LNCAP (cell line): ENCODE data around the gene RPS3.

Source experiments
- TF ChIP-seq, protein P1 (sequence below): fragments of 450-650 bp; IDR thresholded peaks from 2 replicates; pipeline ENCODE4 v1.5.1; 2017; ENCODE audit warnings: mild to moderate bottlenecking

The RPS3 gene

GRCh38 chr11:75399344-75400145 is at the start of gene RPS3:
Gene RPS3 (plus strand): TSS chr11:75399518. CDS start chr11:75399548, 30 bp downstream.
- TF ChIP-seq, protein P1, sequence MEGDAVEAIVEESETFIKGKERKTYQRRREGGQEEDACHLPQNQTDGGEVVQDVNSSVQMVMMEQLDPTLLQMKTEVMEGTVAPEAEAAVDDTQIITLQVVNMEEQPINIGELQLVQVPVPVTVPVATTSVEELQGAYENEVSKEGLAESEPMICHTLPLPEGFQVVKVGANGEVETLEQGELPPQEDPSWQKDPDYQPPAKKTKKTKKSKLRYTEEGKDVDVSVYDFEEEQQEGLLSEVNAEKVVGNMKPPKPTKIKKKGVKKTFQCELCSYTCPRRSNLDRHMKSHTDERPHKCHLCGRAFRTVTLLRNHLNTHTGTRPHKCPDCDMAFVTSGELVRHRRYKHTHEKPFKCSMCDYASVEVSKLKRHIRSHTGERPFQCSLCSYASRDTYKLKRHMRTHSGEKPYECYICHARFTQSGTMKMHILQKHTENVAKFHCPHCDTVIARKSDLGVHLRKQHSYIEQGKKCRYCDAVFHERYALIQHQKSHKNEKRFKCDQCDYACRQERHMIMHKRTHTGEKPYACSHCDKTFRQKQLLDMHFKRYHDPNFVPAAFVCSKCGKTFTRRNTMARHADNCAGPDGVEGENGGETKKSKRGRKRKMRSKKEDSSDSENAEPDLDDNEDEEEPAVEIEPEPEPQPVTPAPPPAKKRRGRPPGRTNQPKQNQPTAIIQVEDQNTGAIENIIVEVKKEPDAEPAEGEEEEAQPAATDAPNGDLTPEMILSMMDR = no peak

DNA sequence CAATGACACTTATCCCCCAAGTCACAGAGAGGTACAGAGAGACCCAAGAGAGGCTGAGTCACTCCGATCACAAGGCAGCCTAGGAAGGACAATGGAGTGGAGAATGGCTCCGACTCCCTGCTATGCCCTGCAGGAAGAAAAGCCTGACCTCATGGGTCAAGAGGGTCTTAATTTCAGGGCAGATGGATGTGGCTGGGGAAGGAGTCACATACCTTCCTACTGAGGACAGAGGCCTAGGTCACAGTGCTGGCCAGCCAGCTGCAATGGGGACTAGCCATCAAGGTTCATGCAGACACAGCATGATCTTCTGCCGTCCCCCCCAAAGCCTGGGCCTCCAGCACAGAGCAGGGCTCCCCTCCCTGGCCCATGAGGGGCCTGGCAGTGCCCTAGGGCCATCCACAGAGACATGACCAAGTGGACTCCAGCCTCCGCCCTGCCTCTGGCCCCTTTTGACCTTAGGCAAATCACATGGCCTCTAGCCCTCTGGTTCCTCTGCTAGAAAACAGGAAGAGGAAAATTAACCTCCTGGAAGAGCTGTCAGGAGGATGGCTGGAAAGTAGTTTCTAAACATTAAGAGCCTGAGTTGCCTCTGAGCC is 49.7 kb upstream of the RPS3 start:
- TF ChIP-seq, protein P1 = no peak

- TF ChIP-seq, protein P1 = no peak
Observed at GRCh38 chr11:75350122-75350742, 49.1 kb upstream of the RPS3 start.

- TF ChIP-seq, protein P1 = no peak
Observed at GRCh38 chr11:75350743-75351540, 48.4 kb upstream of the RPS3 start.

DNA sequence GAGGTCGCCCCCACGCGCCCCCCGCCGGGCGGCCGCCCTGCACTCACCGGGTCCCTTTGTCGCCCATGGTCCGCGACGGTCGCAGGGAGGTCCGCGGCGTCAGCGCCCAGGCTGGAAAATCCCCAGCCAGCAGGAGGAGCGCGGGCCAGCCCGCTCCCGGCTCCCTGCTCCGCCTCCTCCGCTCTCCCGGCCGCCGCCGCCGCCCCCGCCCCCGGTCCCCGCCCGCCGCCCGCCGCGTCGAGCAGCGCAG is 47.9 kb upstream of the RPS3 start, which contains the start of gene ARRB1:
Gene ARRB1 (minus strand): TSS at position 121 of the 250 bp plus-strand sequence. CDS start 54 bp downstream, at position 67.
- TF ChIP-seq, protein P1 = no peak

GRCh38 chr11:75351791-75352587 is 47.3 kb upstream of the RPS3 start:
- TF ChIP-seq, protein P1 = no peak
